Stimulated activated CD4-positive, alpha-beta T cell treated with anti-CD3 and anti-CD28 coated beads, Interleukin-4, amount 100 ng/mL, for 24 hours (primary cell): Measurements from ENCODE around the gene ACOXL.
"Not testable (repeated sequence)": the region's sequence is repeated elsewhere in the genome, so short reads cannot be mapped to it uniquely, and the experiment has no call there.

ENCODE experiments used
- DNase-seq: peaks from one replicate; pipeline ENCODE4 v3.0.0-alpha.2; 2020

The ACOXL gene

GRCh38 chr2:110836671-110837070, 104.3 kb downstream of the ACOXL start:
- DNase-seq: no peak

DNA sequence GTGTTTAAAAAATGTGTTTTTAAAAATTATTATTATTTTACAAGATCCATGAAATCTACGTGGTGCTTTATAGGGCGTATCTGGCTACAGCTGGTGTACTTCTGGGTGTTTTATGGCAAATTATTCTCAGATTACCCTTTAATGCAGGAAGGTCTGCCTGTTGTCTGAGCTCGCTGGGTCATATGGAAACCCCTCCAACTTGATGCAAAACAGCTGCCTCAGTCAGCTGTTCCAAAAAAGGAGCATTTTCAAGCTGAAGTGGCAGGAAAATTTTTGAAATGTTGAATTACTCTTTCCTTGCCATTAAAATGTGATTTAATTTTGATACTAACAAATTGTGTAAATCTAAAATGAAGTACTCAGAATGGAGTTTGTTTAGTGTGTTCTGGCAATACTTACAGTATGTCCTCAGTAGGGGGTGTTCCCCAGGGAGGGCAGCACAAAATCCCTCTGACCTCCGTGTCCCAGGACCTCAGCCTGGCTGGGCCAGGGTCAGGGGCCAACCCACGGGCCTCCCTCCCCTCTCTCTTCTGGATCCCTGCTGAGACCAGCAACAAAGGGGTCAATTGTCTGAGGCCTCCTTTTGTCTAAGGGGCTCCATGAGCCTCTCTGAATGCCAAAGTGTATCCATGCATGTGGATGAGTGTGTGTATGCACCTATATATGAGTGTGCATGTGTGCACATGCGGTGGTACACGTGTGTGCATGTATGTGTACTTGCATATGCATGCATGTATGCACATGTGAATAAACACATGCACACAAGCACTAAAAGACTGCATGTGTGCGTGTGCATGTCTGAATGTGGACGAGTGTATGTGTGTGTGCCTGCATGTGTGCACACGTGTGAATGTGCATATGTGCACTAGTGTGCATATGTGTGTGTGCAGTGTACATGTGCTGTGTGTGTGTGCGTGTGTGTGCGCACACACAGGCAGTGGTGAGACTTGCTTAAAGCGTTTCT, 105.4 kb downstream of the ACOXL start:
- no peak for DNase-seq

- no peak for DNase-seq
Observed at GRCh38 chr2:110838657-110839384, 106.4 kb downstream of the ACOXL start.

- DNase-seq: no peak
Observed at GRCh38 chr2:110840508-110840907, 108.1 kb downstream of the ACOXL start.

- DNase-seq: no peak
Observed at GRCh38 chr2:110842048-110842447, 109.7 kb downstream of the ACOXL start.

- no peak for DNase-seq
Observed at GRCh38 chr2:110843496-110843895, 111.1 kb downstream of the ACOXL start.

DNA sequence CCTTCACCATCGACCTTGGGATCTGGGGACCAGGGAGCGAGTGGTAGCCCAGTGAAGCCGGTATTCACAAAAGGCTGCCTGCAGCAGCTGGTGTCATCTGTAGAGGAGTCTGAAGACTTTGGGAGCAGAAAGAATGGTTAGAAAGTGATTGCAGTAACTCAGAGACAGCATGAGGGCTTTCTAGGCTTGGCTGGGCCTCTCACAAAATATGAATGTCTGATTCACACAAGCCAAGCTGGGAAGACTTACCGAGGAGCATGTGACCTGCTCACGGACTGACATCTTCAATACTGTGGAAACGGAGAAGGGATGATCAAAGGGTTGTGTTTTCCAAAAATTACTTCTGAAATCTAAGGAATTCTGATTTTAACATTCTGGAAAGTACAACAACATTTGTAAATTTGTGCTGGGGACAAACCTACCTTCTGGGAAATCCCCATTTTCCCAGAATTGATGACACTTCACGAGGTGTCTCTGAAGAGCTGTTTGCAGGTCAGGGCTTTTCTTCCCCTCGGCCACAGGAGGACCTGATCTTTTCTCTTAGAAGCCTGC, 111.7 kb downstream of the ACOXL start:
- DNase-seq: no peak

GRCh38 chr2:110847651-110848050, 115.3 kb downstream of the ACOXL start:
- no peak for DNase-seq

- DNase-seq: no peak
Observed at GRCh38 chr2:110848071-110848470, 115.7 kb downstream of the ACOXL start.

DNA sequence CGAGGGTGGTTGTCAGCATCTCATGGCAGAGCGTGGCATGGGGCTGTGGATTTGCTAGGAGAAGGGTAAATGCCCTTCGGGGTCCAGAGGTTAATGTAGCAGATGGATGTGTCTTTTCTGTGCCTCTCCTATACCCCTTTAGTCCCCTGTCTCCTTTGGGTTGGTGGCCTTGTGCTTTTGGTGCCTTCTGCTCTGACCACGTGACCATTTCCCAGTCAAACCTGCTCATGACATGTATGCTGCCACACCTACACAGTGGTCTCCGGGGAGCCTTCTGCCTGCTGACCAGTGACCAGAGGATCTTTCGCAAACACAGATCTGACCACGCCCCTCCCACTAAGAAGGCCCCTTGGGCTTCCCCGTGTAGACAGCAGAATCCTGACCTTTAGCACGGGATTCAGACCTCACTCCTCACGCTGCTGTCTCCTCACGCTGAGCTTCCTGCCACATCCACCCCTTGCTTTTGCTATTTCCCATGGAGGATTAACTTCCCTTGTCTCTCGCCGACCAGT, 116.2 kb downstream of the ACOXL start:
- no peak for DNase-seq

- no peak for DNase-seq
Observed at GRCh38 chr2:110851531-110851930, 119.2 kb downstream of the ACOXL start.

GRCh38 chr2:110852051-110852450, 119.7 kb downstream of the ACOXL start:
- no peak for DNase-seq

GRCh38 chr2:110852541-110853263, 120.3 kb downstream of the ACOXL start:
- DNase-seq: no peak

DNA sequence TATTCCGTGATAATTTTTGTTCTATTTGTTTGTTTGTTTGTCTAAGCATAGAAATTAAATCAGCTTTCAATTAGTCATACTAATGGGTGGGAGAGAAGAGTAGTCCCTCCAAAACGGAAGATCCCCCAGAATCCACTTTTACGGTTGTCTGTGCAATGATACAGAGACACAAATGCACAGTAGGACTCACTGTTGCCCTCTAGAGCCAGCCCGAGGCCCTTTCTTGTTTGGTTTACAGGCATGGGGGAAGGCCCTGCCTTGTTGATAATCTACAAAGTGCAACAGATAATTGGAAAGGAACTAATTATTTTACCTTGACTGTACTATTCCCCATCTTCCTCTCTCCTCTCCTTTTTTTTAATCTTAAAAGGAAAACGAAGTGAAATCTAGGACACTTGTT, 121.1 kb downstream of the ACOXL start:
- DNase-seq: peak; percentile 66

DNA sequence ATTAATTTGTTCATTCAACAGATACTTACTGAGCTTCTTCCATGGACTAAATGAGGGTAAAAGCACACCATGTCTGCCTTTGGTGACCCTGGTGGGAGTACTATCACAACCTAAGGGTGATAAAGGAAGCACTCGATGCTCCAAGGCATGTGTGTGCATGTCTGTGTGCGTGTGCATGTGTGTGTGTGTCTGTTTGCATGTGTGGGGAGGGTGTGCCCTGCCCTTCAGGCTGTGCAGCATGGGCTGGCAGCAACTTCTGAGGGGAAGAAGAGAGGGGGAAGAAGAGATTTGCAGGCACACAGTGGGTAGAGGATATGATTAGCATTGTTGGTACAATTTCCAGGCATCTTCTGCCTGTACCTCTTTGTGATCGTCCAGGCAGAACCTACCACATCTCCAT, 121.6 kb downstream of the ACOXL start:
- no peak for DNase-seq

DNA sequence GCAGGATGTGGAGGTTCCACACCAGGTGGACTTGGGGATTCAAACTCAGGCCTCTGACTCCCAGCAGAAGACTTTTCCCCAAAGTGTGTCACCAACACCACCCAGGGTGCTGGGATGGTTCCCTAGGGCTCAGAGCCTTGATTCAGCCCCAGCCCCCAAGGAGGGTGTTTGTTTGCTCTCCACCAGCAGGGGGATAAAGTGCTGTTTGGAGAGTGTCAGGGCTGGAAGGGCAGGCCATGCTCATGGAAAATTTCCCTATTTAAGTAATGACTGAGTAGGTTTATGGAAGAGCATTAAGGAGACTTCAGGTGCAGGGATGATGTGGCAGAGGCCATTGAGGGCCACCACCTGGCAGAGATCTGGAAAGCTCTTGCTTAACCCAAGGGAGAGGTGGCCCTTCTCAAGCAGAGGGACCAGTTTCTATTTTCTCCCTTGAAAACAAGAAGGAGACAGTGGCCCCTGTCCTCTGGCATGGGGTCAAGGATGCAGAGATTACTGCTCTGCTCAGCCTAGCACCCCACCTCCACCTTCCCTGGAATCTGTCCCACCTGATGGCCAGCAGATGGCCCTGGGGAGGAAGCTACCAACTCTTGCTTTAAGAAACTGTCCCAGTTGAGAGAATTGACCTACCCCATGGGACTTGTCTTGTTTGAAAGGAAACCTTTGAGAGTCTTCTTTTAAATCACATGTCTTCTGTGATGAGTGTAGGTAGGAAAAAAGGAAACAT, 122.1 kb downstream of the ACOXL start:
- no peak for DNase-seq

GRCh38 chr2:110855841-110856240, 123.5 kb downstream of the ACOXL start:
- not testable (repeated sequence) for DNase-seq

DNA sequence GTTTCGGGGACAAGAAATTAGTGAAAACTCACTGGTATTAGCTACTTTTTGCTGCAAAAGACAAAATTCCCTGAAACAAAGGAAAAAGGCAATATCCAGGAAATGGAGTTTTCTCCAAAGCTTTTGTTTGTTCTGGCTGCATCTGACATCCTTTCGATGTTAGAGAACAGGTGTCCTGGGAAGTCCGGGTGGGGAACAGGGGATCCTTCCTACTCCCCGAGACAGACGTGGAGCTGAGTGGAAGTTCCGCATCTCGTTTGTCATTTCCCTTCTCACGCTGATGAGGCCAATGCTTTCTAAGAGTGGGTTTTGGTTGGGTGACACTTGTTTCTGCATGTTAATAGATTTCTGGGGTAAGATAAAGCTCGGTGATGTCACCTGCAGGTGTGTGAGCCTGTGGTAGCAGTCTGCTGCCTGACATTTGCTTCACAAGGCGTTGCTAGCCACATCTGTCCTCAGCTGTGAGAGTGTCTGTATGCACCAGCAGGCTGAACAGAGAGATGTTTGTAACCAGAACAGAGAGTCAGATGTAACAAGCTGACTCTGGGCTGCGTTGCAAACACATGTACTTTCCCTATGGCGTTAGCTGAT, 125.9 kb downstream of the ACOXL start:
- DNase-seq: peak; percentile 70

DNA sequence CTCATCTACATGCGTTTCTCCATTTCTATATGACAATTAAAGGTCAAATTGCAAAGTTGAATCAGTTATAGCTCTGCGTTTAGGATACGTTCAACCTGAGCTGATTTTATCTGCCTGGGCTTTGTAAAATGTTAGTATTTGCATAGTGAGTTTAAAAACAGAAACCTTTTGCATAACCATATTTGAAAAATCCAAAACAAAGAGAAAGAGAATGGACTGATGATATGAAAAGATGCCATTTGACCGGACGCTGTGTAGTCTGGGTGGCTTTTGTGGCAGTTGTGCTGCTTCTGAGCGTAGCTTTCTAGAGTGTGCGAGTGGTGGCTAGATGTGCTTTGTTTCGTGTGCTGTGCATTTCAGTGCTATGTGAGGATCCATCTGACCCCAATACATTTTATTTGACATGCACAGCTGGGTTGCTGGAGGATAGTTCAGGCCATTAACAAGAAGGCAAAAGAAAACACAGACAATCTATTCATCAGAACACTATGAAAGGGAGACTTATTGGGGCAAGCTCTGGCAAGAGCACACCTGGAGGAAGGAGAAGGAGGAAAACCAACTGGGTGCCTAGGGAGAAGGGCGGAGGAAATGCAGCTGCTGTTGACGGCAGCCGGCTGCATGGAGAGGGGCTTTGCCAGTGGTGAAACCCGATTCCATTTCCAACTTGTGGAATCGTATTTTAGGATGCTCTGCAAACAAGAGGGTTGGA, 126.8 kb downstream of the ACOXL start:
- no peak for DNase-seq

DNA sequence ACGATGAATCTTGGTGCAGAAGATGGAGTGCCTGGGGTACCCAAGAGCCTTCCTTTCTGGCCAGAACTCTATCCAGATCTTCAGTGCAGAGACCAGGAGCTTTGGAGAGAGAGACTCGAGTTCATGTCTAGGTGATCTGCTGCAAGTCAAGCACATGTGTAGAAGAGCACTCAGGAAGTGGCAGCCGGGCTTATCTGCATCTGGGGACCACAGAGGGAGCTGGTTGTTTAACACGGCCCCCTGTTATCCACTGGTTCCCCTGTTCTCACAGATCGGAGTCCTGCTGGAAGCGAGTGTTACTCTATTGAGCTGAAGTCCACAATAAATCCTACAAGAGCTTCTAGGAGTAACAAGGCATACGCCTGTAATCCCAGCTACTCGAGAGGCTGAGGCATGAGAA, 128.3 kb downstream of the ACOXL start:
- DNase-seq: no peak
